T-helper 2 cell treated with Interferon-gamma antibody and Interleukin-4, amounts not matched to agents 5 μg/mL and 100 μg/mL, for 36 hours (primary cell): ENCODE measurements around the gene CAPZB.
A peak's percentile ranks its signal among the peaks of the same experiment; 100 is the strongest.
"Not testable (repeated sequence)": the region's sequence is repeated elsewhere in the genome, so short reads cannot be mapped to it uniquely, and the experiment has no call there.

Experiments used
- DNase-seq: peaks from one replicate; pipeline ENCODE4 v3.0.0; 2021; ENCODE audit warnings: low spot score
- H3K27ac Mint-ChIP-seq: one replicate; pipeline ENCODE4 v1.8.0; 2021; ENCODE audit warnings: mild to moderate bottlenecking, mixed read lengths
- H3K27me3 Mint-ChIP-seq: one replicate; pipeline ENCODE4 v1.8.0; 2021; ENCODE audit warnings: low read depth, mixed read lengths
- H3K36me3 Mint-ChIP-seq: one replicate; pipeline ENCODE4 v1.8.0; 2021; ENCODE audit warnings: low read depth, mixed read lengths
- H3K4me1 Mint-ChIP-seq: one replicate; pipeline ENCODE4 v1.8.0; 2021; ENCODE audit warnings: low read depth, mixed read lengths
- H3K4me3 Mint-ChIP-seq: one replicate; pipeline ENCODE4 v1.8.0; 2022; ENCODE audit warnings: mild to moderate bottlenecking, moderate library complexity, mixed read lengths
- H3K9me3 Mint-ChIP-seq: one replicate; pipeline ENCODE4 v1.8.0; 2021; ENCODE audit warnings: mixed read lengths

Gene CAPZB

GRCh38 chr1:19511116-19511515, 25.8 kb upstream of the CAPZB start:
- no peak overlapping the region for H3K4me3 Mint-ChIP-seq
- H3K27ac Mint-ChIP-seq = no peak overlapping the region
- no peak for DNase-seq
- H3K36me3 Mint-ChIP-seq = peaks cover 2% of the 10 kb centered on the region
- peaks cover 29% of the 10 kb centered on the region for H3K4me1 Mint-ChIP-seq
- H3K27me3 Mint-ChIP-seq = no peaks in the 10 kb centered on the region
- H3K9me3 Mint-ChIP-seq = no peaks in the 10 kb centered on the region

GRCh38 chr1:19509647-19510046, 24.3 kb upstream of the CAPZB start:
- not testable (repeated sequence) for DNase-seq, H3K27me3 Mint-ChIP-seq, H3K9me3 Mint-ChIP-seq, H3K4me3 Mint-ChIP-seq, H3K36me3 Mint-ChIP-seq, H3K27ac Mint-ChIP-seq
- peaks cover 37% of the 10 kb centered on the region for H3K4me1 Mint-ChIP-seq

- no peak for DNase-seq
- H3K4me3 Mint-ChIP-seq = no peak overlapping the region
- peaks cover 2% of the 10 kb centered on the region for H3K36me3 Mint-ChIP-seq
- no peak overlapping the region for H3K27ac Mint-ChIP-seq
- H3K27me3 Mint-ChIP-seq = no peaks in the 10 kb centered on the region
- no peaks in the 10 kb centered on the region for H3K9me3 Mint-ChIP-seq
- H3K4me1 Mint-ChIP-seq = peaks cover 36% of the 10 kb centered on the region
Measured at GRCh38 chr1:19507516-19507915, 22.2 kb upstream of the CAPZB start.

GRCh38 chr1:19505693-19506457, 20.5 kb upstream of the CAPZB start:
- DNase-seq = no peak
- H3K27me3 Mint-ChIP-seq = no peaks in the 10 kb centered on the region
- H3K9me3 Mint-ChIP-seq = no peaks in the 10 kb centered on the region
- H3K27ac Mint-ChIP-seq = no peak overlapping the region
- peaks cover 33% of the 10 kb centered on the region for H3K4me1 Mint-ChIP-seq
- peak overlapping the region; percentile 12 for H3K4me3 Mint-ChIP-seq
- H3K36me3 Mint-ChIP-seq = peaks cover 2% of the 10 kb centered on the region

- H3K9me3 Mint-ChIP-seq = no peaks in the 10 kb centered on the region
- no peak for DNase-seq
- peaks cover 2% of the 10 kb centered on the region for H3K36me3 Mint-ChIP-seq
- H3K27me3 Mint-ChIP-seq = no peaks in the 10 kb centered on the region
- H3K27ac Mint-ChIP-seq = no peak overlapping the region
- no peak overlapping the region for H3K4me3 Mint-ChIP-seq
- peaks cover 31% of the 10 kb centered on the region for H3K4me1 Mint-ChIP-seq
Measured at GRCh38 chr1:19504796-19505692, 19.7 kb upstream of the CAPZB start.

- H3K4me1 Mint-ChIP-seq = peaks cover 17% of the 10 kb centered on the region
Measured at GRCh38 chr1:19502284-19502683, 16.9 kb upstream of the CAPZB start.

GRCh38 chr1:19499887-19500286, 14.5 kb upstream of the CAPZB start:
- H3K27me3 Mint-ChIP-seq, H3K9me3 Mint-ChIP-seq, DNase-seq, H3K4me3 Mint-ChIP-seq, H3K27ac Mint-ChIP-seq, H3K36me3 Mint-ChIP-seq: not testable (repeated sequence)
- H3K4me1 Mint-ChIP-seq = peaks cover 17% of the 10 kb centered on the region

More at GRCh38 chr1:19502284-19502683, 16.9 kb upstream of the CAPZB start:
- not testable (repeated sequence) for H3K27ac Mint-ChIP-seq, H3K9me3 Mint-ChIP-seq, H3K4me3 Mint-ChIP-seq, DNase-seq, H3K36me3 Mint-ChIP-seq, H3K27me3 Mint-ChIP-seq

GRCh38 chr1:19497443-19497842, 12.1 kb upstream of the CAPZB start:
- not testable (repeated sequence) for H3K36me3 Mint-ChIP-seq, H3K4me3 Mint-ChIP-seq, DNase-seq, H3K9me3 Mint-ChIP-seq, H3K27me3 Mint-ChIP-seq, H3K27ac Mint-ChIP-seq
- H3K4me1 Mint-ChIP-seq = peaks cover 20% of the 10 kb centered on the region

- Mint-ChIP-seq H3K27me3 (no peaks in the 10 kb centered on the region), H3K9me3 (no peaks in the 10 kb centered on the region), H3K4me3 (no peak overlapping the region), H3K4me1 (peaks cover 23% of the 10 kb centered on the region), H3K27ac (no peak overlapping the region), H3K36me3 (no peaks in the 10 kb centered on the region)
- no peak for DNase-seq
Measured at GRCh38 chr1:19496527-19496874, 11.2 kb upstream of the CAPZB start.

GRCh38 chr1:19495799-19496526, 10.6 kb upstream of the CAPZB start:
- Mint-ChIP-seq H3K36me3 (no peaks in the 10 kb centered on the region), H3K27ac (no peak overlapping the region), H3K27me3 (no peaks in the 10 kb centered on the region), H3K9me3 (no peaks in the 10 kb centered on the region), H3K4me3 (no peak overlapping the region), H3K4me1 (peaks cover 23% of the 10 kb centered on the region)
- no peak for DNase-seq

GRCh38 chr1:19495000-19495656, 9.8 kb upstream of the CAPZB start:
- Mint-ChIP-seq H3K4me3 (no peak overlapping the region), H3K4me1 (peaks cover 23% of the 10 kb centered on the region), H3K9me3 (no peaks in the 10 kb centered on the region), H3K36me3 (no peaks in the 10 kb centered on the region), H3K27ac (no peak overlapping the region), H3K27me3 (no peaks in the 10 kb centered on the region)
- DNase-seq = no peak

GRCh38 chr1:19493547-19493946, 8.2 kb upstream of the CAPZB start:
- H3K27me3 Mint-ChIP-seq = no peaks in the 10 kb centered on the region
- H3K4me3 Mint-ChIP-seq = no peak overlapping the region
- H3K27ac Mint-ChIP-seq = no peak overlapping the region

GRCh38 chr1:19489996-19490395, 4.7 kb upstream of the CAPZB start:
- no peaks in the 10 kb centered on the region for H3K9me3 Mint-ChIP-seq
- H3K27me3 Mint-ChIP-seq = no peaks in the 10 kb centered on the region
- no peak for DNase-seq
- no peak overlapping the region for H3K4me3 Mint-ChIP-seq
- H3K36me3 Mint-ChIP-seq = peaks cover 5% of the 10 kb centered on the region
- no peak overlapping the region for H3K27ac Mint-ChIP-seq
- peaks cover 25% of the 10 kb centered on the region for H3K4me1 Mint-ChIP-seq

More at GRCh38 chr1:19493547-19493946, 8.2 kb upstream of the CAPZB start:
- H3K4me1 Mint-ChIP-seq = peaks cover 23% of the 10 kb centered on the region
- H3K9me3 Mint-ChIP-seq = no peaks in the 10 kb centered on the region
- no peak for DNase-seq
- H3K36me3 Mint-ChIP-seq = no peaks in the 10 kb centered on the region
